Limb (tissue), 2 donors: ENCODE measurements around the gene RASGRF2.
"Not testable (repeated sequence)": the region's sequence is repeated elsewhere in the genome, so short reads cannot be mapped to it uniquely, and the experiment has no call there.

Experiments
- DNase-seq, 2 donors: peaks; one replicate each; pipeline ENCODE4 v3.0.0-alpha.2; 2016; ENCODE audit errors: extremely low spot score in 2 of 2

Gene RASGRF2

GRCh38 chr5:80985600-80986228 lies 25.6 kb downstream of the RASGRF2 start:
- no peak for DNase-seq

GRCh38 chr5:80986382-80986781 lies 26.2 kb downstream of the RASGRF2 start:
- no peak for DNase-seq

- no peak for DNase-seq
These were observed 27.1 kb downstream of the RASGRF2 start for GRCh38 chr5:80987078-80987766.

- no peak for DNase-seq
These were observed 28.3 kb downstream of the RASGRF2 start for GRCh38 chr5:80988419-80988935.

- DNase-seq: no peak
These were observed 29.7 kb downstream of the RASGRF2 start for GRCh38 chr5:80989883-80990282.

- no peak for DNase-seq
These were observed 30.4 kb downstream of the RASGRF2 start for GRCh38 chr5:80990527-80990926.

- DNase-seq: no peak
These were observed 30.8 kb downstream of the RASGRF2 start for GRCh38 chr5:80990971-80991370.

- DNase-seq: no peak
These were observed 35.7 kb downstream of the RASGRF2 start for GRCh38 chr5:80995908-80996307.

GRCh38 chr5:80998590-80998979 lies 38.4 kb downstream of the RASGRF2 start:
- DNase-seq: no peak

GRCh38 chr5:81003811-81004386 lies 43.7 kb downstream of the RASGRF2 start:
- DNase-seq: no peak

- no peak for DNase-seq
These were observed 45.5 kb downstream of the RASGRF2 start for GRCh38 chr5:81005708-81006107.

GRCh38 chr5:81006231-81006630 lies 46.1 kb downstream of the RASGRF2 start:
- DNase-seq: no peak

GRCh38 chr5:81006947-81007636 lies 46.9 kb downstream of the RASGRF2 start:
- no peak for DNase-seq

GRCh38 chr5:81007637-81008027 lies 47.5 kb downstream of the RASGRF2 start:
- DNase-seq: no peak

- peak in 1 of 2 donors; percentile 7 for DNase-seq
These were observed 50.4 kb downstream of the RASGRF2 start for GRCh38 chr5:81010336-81011169.

- no peak for DNase-seq
These were observed 54.2 kb downstream of the RASGRF2 start for GRCh38 chr5:81014348-81014747.

GRCh38 chr5:81016116-81016515 lies 56.0 kb downstream of the RASGRF2 start:
- DNase-seq: no peak

- DNase-seq: no peak
These were observed 57.2 kb downstream of the RASGRF2 start for GRCh38 chr5:81017320-81017719.

- DNase-seq: not testable (repeated sequence)
These were observed 58.4 kb downstream of the RASGRF2 start for GRCh38 chr5:81018608-81019007.

- DNase-seq: peak in 1 of 2 donors; percentile 7
These were observed 59.6 kb downstream of the RASGRF2 start for GRCh38 chr5:81019748-81020147.

- no peak for DNase-seq
These were observed 60.5 kb downstream of the RASGRF2 start for GRCh38 chr5:81020478-81021167.
